ENCODE measurements around the gene NFKB1. TPM values are rescaled to one million over a fixed set of nuclear protein-coding genes. Genes with fewer than 3 reads are reported as not detected.
A peak's percentile ranks its signal among the peaks of the same experiment; 100 is the strongest.
"Not testable (repeated sequence)": the region's sequence is repeated elsewhere in the genome, so short reads cannot be mapped to it uniquely, and the experiment has no call there.

Gene NFKB1
- total and polyA plus RNA-seq, 3 experiments from 2014 or later = 45.5 to 189 (median 185) TPM

- DNase-seq = no peak
- Histone ChIP-seq H3K27ac (ENCODE audit: low read depth, low read length) (no peak overlapping the region), H3K4me3 (ENCODE audit: low read length) (no peak overlapping the region), H3K4me1 (ENCODE audit: insufficient read depth, low read length) (peaks cover 33% of the 10 kb centered on the region), H3K36me3 (ENCODE audit: insufficient read depth, low read length) (peaks cover 4% of the 10 kb centered on the region), H3K27me3 (ENCODE audit: insufficient read depth, low read length, poor library complexity, severe bottlenecking) (no peaks in the 10 kb centered on the region), H3K9me3 (ENCODE audit: low read length) (no peaks in the 10 kb centered on the region)
- POLR2A ChIA-PET = interaction anchor here (0.7 kb wide), 1 partner anchor 9 kb away, joined by 3 read pairs; no protein-coding TSS in a partner anchor
- Mint-ChIP-seq H3K9me3 (peaks cover 0 to 3% (median 0%) of the 10 kb centered on the region in 5 donors), H3K4me1 (peaks cover 45 to 71% (median 70%) of the 10 kb centered on the region in 3 donors), H3K27me3 (no peaks in the 10 kb centered on the region), H3K27ac (peak overlapping the region in 2 of 8 donors; percentile 3 to 23), H3K4me3 (no peak overlapping the region), H3K36me3 (peaks cover 15 to 71% (median 18%) of the 10 kb centered on the region in 3 donors)
- CTCF ChIA-PET = interaction anchor here (1.3 kb wide), 1 partner anchor 10 kb away, joined by 3 read pairs; no protein-coding TSS in a partner anchor
Observed at GRCh38 chr4:102569200-102569599, 68.0 kb downstream of the NFKB1 start.

- DNase-seq; H3K4me3 ChIP-seq (ENCODE audit: low read length); H3K36me3 ChIP-seq (ENCODE audit: insufficient read depth, low read length); H3K27ac Mint-ChIP-seq; H3K9me3 Mint-ChIP-seq; CTCF ChIA-PET; H3K27me3 Mint-ChIP-seq; H3K27me3 ChIP-seq (ENCODE audit: insufficient read depth, low read length, poor library complexity, severe bottlenecking); H3K4me3 Mint-ChIP-seq; H3K27ac ChIP-seq (ENCODE audit: low read depth, low read length); H3K9me3 ChIP-seq (ENCODE audit: low read length); POLR2A ChIA-PET: not testable (repeated sequence)
- Mint-ChIP-seq H3K4me1 (peaks cover 48 to 71% (median 70%) of the 10 kb centered on the region in 3 donors), H3K36me3 (peaks cover 11 to 68% (median 18%) of the 10 kb centered on the region in 3 donors)
- peaks cover 42% of the 10 kb centered on the region for H3K4me1 ChIP-seq (ENCODE audit: insufficient read depth, low read length)
Observed at GRCh38 chr4:102570211-102570610, 69.1 kb downstream of the NFKB1 start.

- Histone ChIP-seq H3K9me3 (ENCODE audit: low read length) (no peaks in the 10 kb centered on the region), H3K27ac (ENCODE audit: low read depth, low read length) (no peak overlapping the region), H3K4me3 (ENCODE audit: low read length) (no peak overlapping the region), H3K27me3 (ENCODE audit: insufficient read depth, low read length, poor library complexity, severe bottlenecking) (no peaks in the 10 kb centered on the region), H3K36me3 (ENCODE audit: insufficient read depth, low read length) (peaks cover under 1% of the 10 kb centered on the region), H3K4me1 (ENCODE audit: insufficient read depth, low read length) (peaks cover 40% of the 10 kb centered on the region)
- CTCF ChIA-PET = no interaction called here
- no peak for DNase-seq
- H3K27ac Mint-ChIP-seq = peak overlapping the region in 1 of 8 donors; percentile 29
- peaks cover 0 to 3% (median 0%) of the 10 kb centered on the region in 5 donors for H3K9me3 Mint-ChIP-seq
- H3K27me3 Mint-ChIP-seq = no peaks in the 10 kb centered on the region
- no peak overlapping the region for H3K4me3 Mint-ChIP-seq
- peaks cover 38 to 67% (median 64%) of the 10 kb centered on the region in 3 donors for H3K4me1 Mint-ChIP-seq
- POLR2A ChIA-PET = no interaction called here
- peaks cover 14 to 70% (median 23%) of the 10 kb centered on the region in 3 donors for H3K36me3 Mint-ChIP-seq
Observed at GRCh38 chr4:102572452-102572851, 71.3 kb downstream of the NFKB1 start.

- H3K27me3 ChIP-seq (ENCODE audit: insufficient read depth, low read length, poor library complexity, severe bottlenecking) = no peaks in the 10 kb centered on the region
- POLR2A ChIA-PET = no interaction called here
- CTCF ChIA-PET = interaction anchor here (1.2 kb wide), 1 partner anchor 17 kb away, joined by 3 read pairs; no protein-coding TSS in a partner anchor
- Mint-ChIP-seq H3K27ac (peak overlapping the region; percentile 14 to 88 (median 66)), H3K27me3 (no peaks in the 10 kb centered on the region), H3K36me3 (peaks cover 15 to 74% (median 21%) of the 10 kb centered on the region in 3 donors), H3K4me3 (peak overlapping the region in 4 of 7 donors; percentile 5 to 32 (median 20)), H3K9me3 (peaks cover 0 to 3% (median 0%) of the 10 kb centered on the region in 5 donors), H3K4me1 (peaks cover 40 to 71% (median 71%) of the 10 kb centered on the region in 3 donors)
- DNase-seq = no peak
- no peak overlapping the region for H3K4me3 ChIP-seq (ENCODE audit: low read length)
- H3K9me3 ChIP-seq (ENCODE audit: low read length) = no peaks in the 10 kb centered on the region
- peaks cover 19% of the 10 kb centered on the region for H3K36me3 ChIP-seq (ENCODE audit: insufficient read depth, low read length)
- H3K4me1 ChIP-seq (ENCODE audit: insufficient read depth, low read length) = peaks cover 41% of the 10 kb centered on the region
- H3K27ac ChIP-seq (ENCODE audit: low read depth, low read length) = no peak overlapping the region
Observed at GRCh38 chr4:102574317-102574716, 73.2 kb downstream of the NFKB1 start.

- Mint-ChIP-seq H3K9me3 (peaks cover 0 to under 1% (median 0%) of the 10 kb centered on the region in 5 donors), H3K36me3 (peaks cover 7 to 75% (median 21%) of the 10 kb centered on the region in 3 donors)
- H3K27ac ChIP-seq (ENCODE audit: low read depth, low read length) = no peak overlapping the region
Observed at GRCh38 chr4:102575369-102576129, 74.4 kb downstream of the NFKB1 start.

GRCh38 chr4:102578270-102578669 lies 77.1 kb downstream of the NFKB1 start:
- no peak for DNase-seq
- H3K27ac ChIP-seq (ENCODE audit: low read depth, low read length) = no peak overlapping the region
- peaks cover 19% of the 10 kb centered on the region for H3K36me3 ChIP-seq (ENCODE audit: insufficient read depth, low read length)
- no peak overlapping the region for H3K4me3 ChIP-seq (ENCODE audit: low read length)
- H3K27ac Mint-ChIP-seq = peak overlapping the region in 6 of 8 donors; percentile 3 to 46 (median 17)
- no peak overlapping the region for H3K4me3 Mint-ChIP-seq
- H3K27me3 ChIP-seq (ENCODE audit: insufficient read depth, low read length, poor library complexity, severe bottlenecking) = no peaks in the 10 kb centered on the region
- peaks cover 45 to 77% (median 75%) of the 10 kb centered on the region in 3 donors for H3K4me1 Mint-ChIP-seq
- H3K4me1 ChIP-seq (ENCODE audit: insufficient read depth, low read length) = peaks cover 35% of the 10 kb centered on the region
- no peaks in the 10 kb centered on the region for H3K27me3 Mint-ChIP-seq
- ChIA-PET CTCF (interaction anchor here (0.8 to 1.5 kb wide), 8 partner anchors 15 to 52 kb away, joined by 3 to 8 read pairs (median 4); no protein-coding TSS in a partner anchor), POLR2A (interaction anchor here (0.5 kb wide), 1 partner anchor 9 kb away, joined by 3 read pairs; no protein-coding TSS in a partner anchor)
- H3K9me3 ChIP-seq (ENCODE audit: low read length) = no peaks in the 10 kb centered on the region
- no peaks in the 10 kb centered on the region for H3K9me3 Mint-ChIP-seq
- peaks cover 6 to 75% (median 28%) of the 10 kb centered on the region in 3 donors for H3K36me3 Mint-ChIP-seq

More at GRCh38 chr4:102575369-102576129, 74.4 kb downstream of the NFKB1 start:
- CTCF ChIA-PET = no interaction called here
- Mint-ChIP-seq H3K4me3 (peak overlapping the region in 5 of 7 donors; percentile 4 to 24 (median 20)), H3K27me3 (no peaks in the 10 kb centered on the region), H3K4me1 (peaks cover 46 to 81% (median 80%) of the 10 kb centered on the region in 3 donors), H3K27ac (peak overlapping the region; percentile 32 to 90 (median 67))
- no peak for DNase-seq
- no peak overlapping the region for H3K4me3 ChIP-seq (ENCODE audit: low read length)
- peaks cover 19% of the 10 kb centered on the region for H3K36me3 ChIP-seq (ENCODE audit: insufficient read depth, low read length)
- no peaks in the 10 kb centered on the region for H3K9me3 ChIP-seq (ENCODE audit: low read length)
- peaks cover 41% of the 10 kb centered on the region for H3K4me1 ChIP-seq (ENCODE audit: insufficient read depth, low read length)
- H3K27me3 ChIP-seq (ENCODE audit: insufficient read depth, low read length, poor library complexity, severe bottlenecking) = no peaks in the 10 kb centered on the region
- POLR2A ChIA-PET = no interaction called here

- H3K9me3 ChIP-seq (ENCODE audit: low read length) = no peaks in the 10 kb centered on the region
- H3K36me3 ChIP-seq (ENCODE audit: insufficient read depth, low read length) = peaks cover 22% of the 10 kb centered on the region
- peaks cover 30% of the 10 kb centered on the region for H3K4me1 ChIP-seq (ENCODE audit: insufficient read depth, low read length)
- Mint-ChIP-seq H3K9me3 (no peaks in the 10 kb centered on the region), H3K27me3 (no peaks in the 10 kb centered on the region), H3K4me1 (peaks cover 40 to 75% (median 74%) of the 10 kb centered on the region in 3 donors), H3K4me3 (no peak overlapping the region), H3K36me3 (peaks cover 6 to 76% (median 33%) of the 10 kb centered on the region in 3 donors), H3K27ac (peak overlapping the region; percentile 25 to 78 (median 54))
- H3K27me3 ChIP-seq (ENCODE audit: insufficient read depth, low read length, poor library complexity, severe bottlenecking) = no peaks in the 10 kb centered on the region
- POLR2A ChIA-PET = interaction anchor here (0.5 kb wide), 1 partner anchor 10 kb away, joined by 3 read pairs; no protein-coding TSS in a partner anchor
- CTCF ChIA-PET = interaction anchor here (0.6 to 1.5 kb wide), 9 partner anchors 15 to 521 kb away, joined by 3 to 8 read pairs (median 3); partner anchors contain the start of gene BDH2
- H3K27ac ChIP-seq (ENCODE audit: low read depth, low read length) = no peak overlapping the region
- peak in 2 of 5 donors; percentile 23 to 53 for DNase-seq
- no peak overlapping the region for H3K4me3 ChIP-seq (ENCODE audit: low read length)
Observed at GRCh38 chr4:102578819-102579218, 77.7 kb downstream of the NFKB1 start.

Data from CD8-positive, alpha-beta memory T cell (primary cell).